HL-60 (cell line): ENCODE data around the gene SPA17.

Source experiments
- DNase-seq, 2 experiments: peaks; one replicate each; pipeline ENCODE4 v3.0.0-alpha.2; 2010 to 2020; ENCODE audit warnings: low read depth in 1 of 2, low spot score in 1 of 2
- H3K27ac ChIP-seq: fragments of 250-450 bp; sonication (Bioruptor Pico); replicated peaks from 2 replicates; pipeline ENCODE4 v1.5.1; 2020; ENCODE audit warnings: mild to moderate bottlenecking, moderate library complexity
- H3K27me3 ChIP-seq: fragments of 250-450 bp; sonication (Bioruptor Pico); 2 replicates; pipeline ENCODE4 v1.5.1; 2021; ENCODE audit warnings: mild to moderate bottlenecking, moderate library complexity; ENCODE audit not compliant: insufficient read depth, poor library complexity, severe bottlenecking
- H3K4me3 ChIP-seq: replicated peaks from 2 replicates; pipeline ENCODE4 v1.5.1; 2011; ENCODE audit warnings: mild to moderate bottlenecking, control low read depth, low read length; ENCODE audit not compliant: insufficient read depth
- GABPA ChIP-seq: IDR thresholded peaks from 2 replicates; pipeline ENCODE4 v1.6.1; 2012; ENCODE audit warnings: low read depth
- POLR2AphosphoS5 ChIP-seq: IDR thresholded peaks from 2 replicates; pipeline ENCODE4 v1.6.1; 2012; ENCODE audit warnings: low read depth
- SPI1 ChIP-seq: IDR thresholded peaks from 2 replicates; pipeline ENCODE4 v1.6.1; 2012; ENCODE audit warnings: low read depth, mild to moderate bottlenecking, borderline replicate concordance
- TF ChIP-seq, protein P1 (sequence below): IDR thresholded peaks from 2 replicates; pipeline ENCODE4 v1.6.1; 2012; ENCODE audit warnings: low read depth; ENCODE audit not compliant: insufficient replicate concordance
- TF ChIP-seq, protein P2 (sequence below): IDR thresholded peaks from one replicate; pipeline ENCODE4 v1.5.1; 2011; ENCODE audit warnings: low read length, control low read depth, inconsistent platforms; ENCODE audit not compliant: insufficient read depth

The SPA17 gene

DNA sequence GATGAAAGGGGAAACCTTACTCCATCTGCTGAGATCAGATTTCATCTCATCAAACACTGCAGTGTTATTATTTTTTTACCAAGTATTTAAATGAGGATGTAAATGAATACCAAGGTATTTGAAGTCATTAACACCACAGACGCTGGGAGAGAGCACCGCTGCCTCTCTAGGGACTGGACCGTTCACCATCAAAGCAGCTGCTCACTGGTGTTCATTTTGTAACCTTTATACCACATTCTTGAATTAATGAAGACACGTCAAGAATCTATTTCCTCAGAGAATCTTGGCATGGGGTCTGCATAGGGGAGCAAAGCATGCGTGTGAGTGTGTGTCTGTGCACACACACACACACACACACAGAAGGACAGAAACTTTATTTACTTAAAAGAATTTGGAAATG lies 15.8 kb upstream of the SPA17 start:
- Histone ChIP-seq H3K4me3 (no peak overlapping the region), H3K27ac (no peak overlapping the region), H3K27me3 (no peaks in the 10 kb centered on the region)
- DNase-seq = no peak
- TF ChIP-seq SPI1 (no peak), POLR2AphosphoS5 (no peak), GABPA (no peak)
- TF ChIP-seq, protein P1, sequence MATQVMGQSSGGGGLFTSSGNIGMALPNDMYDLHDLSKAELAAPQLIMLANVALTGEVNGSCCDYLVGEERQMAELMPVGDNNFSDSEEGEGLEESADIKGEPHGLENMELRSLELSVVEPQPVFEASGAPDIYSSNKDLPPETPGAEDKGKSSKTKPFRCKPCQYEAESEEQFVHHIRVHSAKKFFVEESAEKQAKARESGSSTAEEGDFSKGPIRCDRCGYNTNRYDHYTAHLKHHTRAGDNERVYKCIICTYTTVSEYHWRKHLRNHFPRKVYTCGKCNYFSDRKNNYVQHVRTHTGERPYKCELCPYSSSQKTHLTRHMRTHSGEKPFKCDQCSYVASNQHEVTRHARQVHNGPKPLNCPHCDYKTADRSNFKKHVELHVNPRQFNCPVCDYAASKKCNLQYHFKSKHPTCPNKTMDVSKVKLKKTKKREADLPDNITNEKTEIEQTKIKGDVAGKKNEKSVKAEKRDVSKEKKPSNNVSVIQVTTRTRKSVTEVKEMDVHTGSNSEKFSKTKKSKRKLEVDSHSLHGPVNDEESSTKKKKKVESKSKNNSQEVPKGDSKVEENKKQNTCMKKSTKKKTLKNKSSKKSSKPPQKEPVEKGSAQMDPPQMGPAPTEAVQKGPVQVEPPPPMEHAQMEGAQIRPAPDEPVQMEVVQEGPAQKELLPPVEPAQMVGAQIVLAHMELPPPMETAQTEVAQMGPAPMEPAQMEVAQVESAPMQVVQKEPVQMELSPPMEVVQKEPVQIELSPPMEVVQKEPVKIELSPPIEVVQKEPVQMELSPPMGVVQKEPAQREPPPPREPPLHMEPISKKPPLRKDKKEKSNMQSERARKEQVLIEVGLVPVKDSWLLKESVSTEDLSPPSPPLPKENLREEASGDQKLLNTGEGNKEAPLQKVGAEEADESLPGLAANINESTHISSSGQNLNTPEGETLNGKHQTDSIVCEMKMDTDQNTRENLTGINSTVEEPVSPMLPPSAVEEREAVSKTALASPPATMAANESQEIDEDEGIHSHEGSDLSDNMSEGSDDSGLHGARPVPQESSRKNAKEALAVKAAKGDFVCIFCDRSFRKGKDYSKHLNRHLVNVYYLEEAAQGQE = no peak
- TF ChIP-seq, protein P2, sequence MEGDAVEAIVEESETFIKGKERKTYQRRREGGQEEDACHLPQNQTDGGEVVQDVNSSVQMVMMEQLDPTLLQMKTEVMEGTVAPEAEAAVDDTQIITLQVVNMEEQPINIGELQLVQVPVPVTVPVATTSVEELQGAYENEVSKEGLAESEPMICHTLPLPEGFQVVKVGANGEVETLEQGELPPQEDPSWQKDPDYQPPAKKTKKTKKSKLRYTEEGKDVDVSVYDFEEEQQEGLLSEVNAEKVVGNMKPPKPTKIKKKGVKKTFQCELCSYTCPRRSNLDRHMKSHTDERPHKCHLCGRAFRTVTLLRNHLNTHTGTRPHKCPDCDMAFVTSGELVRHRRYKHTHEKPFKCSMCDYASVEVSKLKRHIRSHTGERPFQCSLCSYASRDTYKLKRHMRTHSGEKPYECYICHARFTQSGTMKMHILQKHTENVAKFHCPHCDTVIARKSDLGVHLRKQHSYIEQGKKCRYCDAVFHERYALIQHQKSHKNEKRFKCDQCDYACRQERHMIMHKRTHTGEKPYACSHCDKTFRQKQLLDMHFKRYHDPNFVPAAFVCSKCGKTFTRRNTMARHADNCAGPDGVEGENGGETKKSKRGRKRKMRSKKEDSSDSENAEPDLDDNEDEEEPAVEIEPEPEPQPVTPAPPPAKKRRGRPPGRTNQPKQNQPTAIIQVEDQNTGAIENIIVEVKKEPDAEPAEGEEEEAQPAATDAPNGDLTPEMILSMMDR = no peak

DNA sequence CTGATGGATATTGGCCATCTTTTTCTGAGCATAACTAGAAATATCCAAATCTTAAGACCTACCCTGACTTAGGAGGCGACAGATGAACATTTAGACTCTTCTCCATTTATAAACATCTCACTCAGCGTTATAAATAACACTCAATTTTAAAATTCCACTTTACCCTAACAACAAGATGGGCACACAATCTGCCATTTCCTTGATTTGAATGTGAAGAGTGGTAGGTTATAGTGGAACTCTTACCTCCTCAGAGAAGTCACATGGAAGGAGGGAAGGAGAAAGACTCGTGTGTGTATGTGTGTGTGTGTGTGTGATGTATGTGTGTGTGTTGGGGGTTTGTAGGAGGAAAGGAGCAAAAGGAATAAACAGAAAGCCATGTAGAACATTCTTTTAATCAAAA lies 15.2 kb upstream of the SPA17 start:
- no peak overlapping the region for H3K4me3 ChIP-seq
- no peak overlapping the region for H3K27ac ChIP-seq
- H3K27me3 ChIP-seq = no peaks in the 10 kb centered on the region
- DNase-seq = no peak
- no peak for TF ChIP-seq GABPA
- TF ChIP-seq, protein P2 = no peak
- TF ChIP-seq POLR2AphosphoS5 = no peak
- no peak for TF ChIP-seq SPI1
- TF ChIP-seq, protein P1 = no peak

DNA sequence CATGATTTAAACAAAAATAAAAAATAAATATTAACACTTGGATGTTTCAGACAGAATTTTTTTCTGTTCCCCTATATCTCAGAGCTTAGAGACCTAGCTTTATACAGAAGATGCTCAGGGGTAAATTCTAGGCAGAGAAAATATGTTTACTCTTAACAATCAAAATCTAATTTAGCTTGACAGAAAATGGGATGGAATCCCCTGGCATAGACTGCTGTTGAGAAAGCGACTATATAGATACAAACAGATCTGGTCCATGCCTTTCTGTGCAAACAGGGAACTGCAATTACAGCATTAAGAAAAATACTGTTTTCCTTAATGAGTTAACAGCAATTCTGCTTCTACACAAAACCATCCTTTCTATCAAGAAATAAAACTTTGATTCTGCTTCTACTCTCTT lies 14.7 kb upstream of the SPA17 start:
- H3K4me3 ChIP-seq = no peak overlapping the region
- TF ChIP-seq GABPA (no peak), POLR2AphosphoS5 (no peak), SPI1 (no peak)
- TF ChIP-seq, protein P2 = no peak
- TF ChIP-seq, protein P1 = no peak
- no peaks in the 10 kb centered on the region for H3K27me3 ChIP-seq
- no peak for DNase-seq
- no peak overlapping the region for H3K27ac ChIP-seq
